Measurements from ENCODE around the gene TRNP1. TPM values are rescaled to one million over a fixed set of nuclear protein-coding genes. Genes with fewer than 3 reads are reported as not detected.

Gene TRNP1
- total and polyA plus RNA-seq, 12 donors = 1.4 to 27.8 (median 6.5) TPM

DNA sequence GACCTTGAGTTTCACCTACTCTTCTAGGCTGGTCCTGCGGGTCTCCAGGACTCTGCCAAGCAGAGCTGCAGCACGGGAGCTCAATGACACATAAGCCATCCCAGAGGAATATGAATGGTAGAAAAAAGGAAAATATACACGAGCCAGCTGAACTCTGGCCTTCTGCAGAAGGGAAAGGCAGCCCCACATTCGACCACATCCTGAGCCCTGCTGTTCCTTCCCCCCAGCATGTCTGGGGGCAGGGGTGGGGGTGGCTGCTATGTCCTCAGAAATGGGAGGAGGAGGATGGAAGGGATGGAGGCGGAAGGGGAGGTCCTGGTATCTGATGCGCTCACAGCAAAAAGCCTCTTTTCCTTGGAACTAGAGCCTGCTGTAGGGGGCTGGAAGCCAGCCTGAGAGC, 21.1 kb upstream of the TRNP1 start:
- Histone ChIP-seq H3K27me3 (no peaks in the 10 kb centered on the region), H3K9me3 (replicated peaks in 1 of 3) (no peaks in the 10 kb centered on the region), H3K4me3 (no peak overlapping the region), H3K27ac (no peak overlapping the region), H3K36me3 (replicated peaks in 1 of 2) (no peaks in the 10 kb centered on the region), H3K4me1 (replicated peaks in 1 of 2) (no peaks in the 10 kb centered on the region)
- 33 to 38% (median 35%) methylated on average over 6 of the region's 6 CpGs for WGBS, 4 donors
- DNase-seq = no peak
- TF ChIP-seq, protein P1, sequence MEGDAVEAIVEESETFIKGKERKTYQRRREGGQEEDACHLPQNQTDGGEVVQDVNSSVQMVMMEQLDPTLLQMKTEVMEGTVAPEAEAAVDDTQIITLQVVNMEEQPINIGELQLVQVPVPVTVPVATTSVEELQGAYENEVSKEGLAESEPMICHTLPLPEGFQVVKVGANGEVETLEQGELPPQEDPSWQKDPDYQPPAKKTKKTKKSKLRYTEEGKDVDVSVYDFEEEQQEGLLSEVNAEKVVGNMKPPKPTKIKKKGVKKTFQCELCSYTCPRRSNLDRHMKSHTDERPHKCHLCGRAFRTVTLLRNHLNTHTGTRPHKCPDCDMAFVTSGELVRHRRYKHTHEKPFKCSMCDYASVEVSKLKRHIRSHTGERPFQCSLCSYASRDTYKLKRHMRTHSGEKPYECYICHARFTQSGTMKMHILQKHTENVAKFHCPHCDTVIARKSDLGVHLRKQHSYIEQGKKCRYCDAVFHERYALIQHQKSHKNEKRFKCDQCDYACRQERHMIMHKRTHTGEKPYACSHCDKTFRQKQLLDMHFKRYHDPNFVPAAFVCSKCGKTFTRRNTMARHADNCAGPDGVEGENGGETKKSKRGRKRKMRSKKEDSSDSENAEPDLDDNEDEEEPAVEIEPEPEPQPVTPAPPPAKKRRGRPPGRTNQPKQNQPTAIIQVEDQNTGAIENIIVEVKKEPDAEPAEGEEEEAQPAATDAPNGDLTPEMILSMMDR (IDR thresholded peaks at IDR 0.05) = no peak
- TF ChIP-seq POLR2A (IDR thresholded peaks at IDR 0.05) = no peak
- intact Hi-C loops (cut with DNase I) = no loop called here

DNA sequence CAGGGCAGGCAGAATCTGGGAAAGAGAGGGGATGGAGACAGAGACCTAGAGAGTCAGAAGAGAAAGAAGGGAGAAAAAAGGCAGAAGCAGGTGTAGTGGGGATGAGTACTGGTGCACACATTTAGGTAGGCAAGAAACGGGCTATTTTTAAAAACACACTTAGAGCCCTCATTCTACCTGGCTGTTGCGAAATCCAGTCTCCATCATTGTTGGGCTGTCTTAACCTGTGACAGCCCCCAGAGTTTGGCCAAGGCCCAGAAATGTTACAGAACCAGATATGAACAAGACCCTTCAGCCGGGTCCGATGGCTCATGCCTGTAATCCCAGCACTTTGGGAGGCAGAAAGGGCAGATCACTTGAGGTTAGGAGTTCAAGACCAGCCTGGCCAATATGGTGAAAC, 20.7 kb upstream of the TRNP1 start:
- DNase-seq = no peak
- intact Hi-C loops (cut with DNase I) = no loop called here
- TF ChIP-seq, protein P1 (IDR thresholded peaks at IDR 0.05) = no peak
- TF ChIP-seq POLR2A (IDR thresholded peaks at IDR 0.05) = no peak
- no peak overlapping the region for H3K4me3 ChIP-seq
- no peaks in the 10 kb centered on the region for H3K4me1 ChIP-seq (replicated peaks in 1 of 2)
- WGBS, 4 donors = 83 to 96% (median 91%) methylated on average over 4 of the region's 4 CpGs
- no peaks in the 10 kb centered on the region for H3K36me3 ChIP-seq (replicated peaks in 1 of 2)
- no peak overlapping the region for H3K27ac ChIP-seq
- H3K27me3 ChIP-seq = no peaks in the 10 kb centered on the region
- no peaks in the 10 kb centered on the region for H3K9me3 ChIP-seq (replicated peaks in 1 of 3)

DNA sequence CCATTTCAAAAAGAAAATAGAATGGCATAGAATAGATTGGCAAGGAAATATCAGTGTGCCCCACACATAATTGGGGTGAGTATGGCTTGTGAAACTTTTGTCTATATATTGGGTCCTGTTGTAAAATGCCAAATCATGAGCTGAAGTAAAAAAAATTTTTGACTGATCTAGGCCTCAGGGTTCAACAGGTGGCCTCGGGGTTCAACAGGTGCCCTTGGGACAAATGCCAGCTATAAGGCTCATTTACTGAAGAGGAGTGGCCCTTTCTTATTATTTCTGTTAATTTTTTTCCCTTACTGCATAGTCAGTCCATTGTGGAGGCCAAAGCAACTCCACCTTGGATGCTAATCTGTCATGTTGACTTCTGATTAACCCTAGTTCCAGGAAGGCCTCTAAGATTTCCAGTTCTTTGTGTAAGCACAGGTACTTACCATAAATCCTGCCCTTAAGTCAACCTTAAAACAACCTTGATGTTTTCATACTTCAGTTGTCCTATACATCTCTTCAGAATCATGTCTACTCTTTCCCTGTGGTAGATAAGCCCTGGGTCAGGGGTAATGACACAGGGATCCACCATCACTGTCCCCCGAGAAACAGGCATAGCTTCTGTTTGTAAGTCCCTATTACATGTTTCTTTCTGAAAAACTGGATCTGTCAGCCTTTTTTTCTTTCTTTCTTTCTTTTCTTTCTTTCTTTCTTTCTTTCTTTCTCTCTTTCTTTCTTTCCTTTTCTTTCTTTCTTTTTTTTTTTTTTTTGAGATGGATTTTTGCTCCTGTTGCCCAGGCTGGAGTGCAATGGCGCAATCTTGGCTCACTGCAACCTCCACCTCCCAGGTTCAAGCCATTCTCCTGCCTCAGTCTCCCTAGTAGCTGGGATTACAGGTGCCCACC, 16.6 kb upstream of the TRNP1 start:
- no peaks in the 10 kb centered on the region for H3K4me1 ChIP-seq (replicated peaks in 1 of 2)
- DNase-seq = no peak
- TF ChIP-seq POLR2A (IDR thresholded peaks at IDR 0.05) = no peak
- TF ChIP-seq, protein P1 (IDR thresholded peaks at IDR 0.05) = no peak
- H3K27ac ChIP-seq = no peak overlapping the region
- H3K27me3 ChIP-seq = no peaks in the 10 kb centered on the region
- H3K36me3 ChIP-seq (replicated peaks in 1 of 2) = no peaks in the 10 kb centered on the region
- H3K4me3 ChIP-seq = no peak overlapping the region
- 74 to 92% (median 85%) methylated on average over 3 of the region's 3 CpGs for WGBS, 4 donors
- intact Hi-C loops (cut with DNase I) = no loop called here
- no peaks in the 10 kb centered on the region for H3K9me3 ChIP-seq (replicated peaks in 1 of 3)

DNA sequence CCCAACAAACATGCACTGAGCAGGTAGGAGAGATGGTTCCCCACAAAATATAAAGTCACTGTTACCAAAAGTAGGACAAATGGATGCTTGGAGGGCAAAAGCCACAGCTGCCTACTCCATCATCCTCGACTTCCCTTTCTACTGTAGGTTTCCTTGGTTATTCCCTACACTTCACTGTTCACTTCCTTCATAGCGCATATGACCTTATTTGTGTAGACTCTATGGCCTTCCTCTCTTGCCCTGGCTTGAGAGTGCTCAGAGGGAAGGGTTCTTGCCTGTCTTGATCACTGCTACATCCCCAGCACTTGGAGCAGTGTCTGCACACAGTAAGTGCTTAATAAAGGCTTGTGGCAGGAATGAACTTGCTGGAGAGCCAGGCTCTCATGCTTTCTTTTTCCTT, 14.6 kb upstream of the TRNP1 start:
- H3K27ac ChIP-seq = no peak overlapping the region
- no peak overlapping the region for H3K4me3 ChIP-seq
- WGBS, 4 donors = 56 to 78% (median 64%) methylated on average over 2 of the region's 2 CpGs
- DNase-seq = no peak
- no peak for TF ChIP-seq POLR2A (IDR thresholded peaks at IDR 0.05)
- TF ChIP-seq, protein P1 (IDR thresholded peaks at IDR 0.05) = no peak
- no peaks in the 10 kb centered on the region for H3K4me1 ChIP-seq (replicated peaks in 1 of 2)
- intact Hi-C loops (cut with DNase I) = no loop called here
- no peaks in the 10 kb centered on the region for H3K36me3 ChIP-seq (replicated peaks in 1 of 2)
- H3K27me3 ChIP-seq = peaks cover 10% of the 10 kb centered on the region
- no peaks in the 10 kb centered on the region for H3K9me3 ChIP-seq (replicated peaks in 1 of 3)
